HG03469 (cell line): ENCODE results near the gene TXNDC17.
"Not testable (repeated sequence)": the region's sequence is repeated elsewhere in the genome, so short reads cannot be mapped to it uniquely, and the experiment has no call there.

Source experiments
- ATAC-seq: cut with Tn5 transposase; IDR thresholded peaks from one replicate; pipeline ENCODE4 v1.9.1; 2021; ENCODE audit warnings: mild to moderate bottlenecking, moderate library complexity, moderate number of reproducible peaks; ENCODE audit not compliant: unreplicated experiment

The TXNDC17 gene

GRCh38 chr17:6682339-6682738 lies 41.5 kb downstream of the TXNDC17 start:
- no peak for ATAC-seq

- ATAC-seq = no peak
Observed at GRCh38 chr17:6683081-6683684, 42.3 kb downstream of the TXNDC17 start.

GRCh38 chr17:6683730-6684459 lies 43.0 kb downstream of the TXNDC17 start:
- ATAC-seq = no peak

- no peak for ATAC-seq
Observed at GRCh38 chr17:6684460-6684783, 43.6 kb downstream of the TXNDC17 start.

GRCh38 chr17:6684881-6685767 lies 44.3 kb downstream of the TXNDC17 start:
- ATAC-seq = no peak

GRCh38 chr17:6686026-6686425 lies 45.2 kb downstream of the TXNDC17 start:
- ATAC-seq = no peak

GRCh38 chr17:6688944-6689343 lies 48.1 kb downstream of the TXNDC17 start:
- ATAC-seq = no peak

GRCh38 chr17:6690641-6691040 lies 49.8 kb downstream of the TXNDC17 start:
- ATAC-seq = no peak

GRCh38 chr17:6691546-6691945 lies 50.7 kb downstream of the TXNDC17 start:
- ATAC-seq = no peak

GRCh38 chr17:6691958-6692357 lies 51.1 kb downstream of the TXNDC17 start:
- not testable (repeated sequence) for ATAC-seq
